ENCODE results near the gene OVCH1.

DNA sequence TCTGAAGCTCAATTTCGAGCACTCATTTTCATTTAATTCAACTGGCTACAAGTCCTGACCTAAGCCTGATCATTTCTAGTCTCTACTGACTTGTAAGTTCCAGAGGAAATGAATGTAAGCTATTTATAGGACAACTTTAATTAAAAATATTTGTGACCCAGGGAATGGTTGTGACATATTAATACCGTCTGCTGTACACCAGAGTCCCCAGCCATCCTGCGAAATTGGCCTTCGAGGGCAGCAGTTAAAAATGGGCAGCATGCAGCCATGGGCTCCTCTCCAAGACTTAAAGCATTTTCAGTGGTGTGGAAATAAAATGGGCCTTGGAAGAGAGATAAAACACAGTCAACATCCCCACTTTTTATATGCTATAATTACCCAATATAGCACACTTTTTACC is 30.7 kb upstream of the OVCH1 start:
- TF ChIP-seq POLR2A (IDR thresholded peaks at IDR 0.05) (no peak), POLR2AphosphoS5 (IDR thresholded peaks at IDR 0.05) (peak in 1 of 3 donors; percentile 27)
- TF ChIP-seq, protein P1, sequence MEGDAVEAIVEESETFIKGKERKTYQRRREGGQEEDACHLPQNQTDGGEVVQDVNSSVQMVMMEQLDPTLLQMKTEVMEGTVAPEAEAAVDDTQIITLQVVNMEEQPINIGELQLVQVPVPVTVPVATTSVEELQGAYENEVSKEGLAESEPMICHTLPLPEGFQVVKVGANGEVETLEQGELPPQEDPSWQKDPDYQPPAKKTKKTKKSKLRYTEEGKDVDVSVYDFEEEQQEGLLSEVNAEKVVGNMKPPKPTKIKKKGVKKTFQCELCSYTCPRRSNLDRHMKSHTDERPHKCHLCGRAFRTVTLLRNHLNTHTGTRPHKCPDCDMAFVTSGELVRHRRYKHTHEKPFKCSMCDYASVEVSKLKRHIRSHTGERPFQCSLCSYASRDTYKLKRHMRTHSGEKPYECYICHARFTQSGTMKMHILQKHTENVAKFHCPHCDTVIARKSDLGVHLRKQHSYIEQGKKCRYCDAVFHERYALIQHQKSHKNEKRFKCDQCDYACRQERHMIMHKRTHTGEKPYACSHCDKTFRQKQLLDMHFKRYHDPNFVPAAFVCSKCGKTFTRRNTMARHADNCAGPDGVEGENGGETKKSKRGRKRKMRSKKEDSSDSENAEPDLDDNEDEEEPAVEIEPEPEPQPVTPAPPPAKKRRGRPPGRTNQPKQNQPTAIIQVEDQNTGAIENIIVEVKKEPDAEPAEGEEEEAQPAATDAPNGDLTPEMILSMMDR (IDR thresholded peaks at IDR 0.05 in 8 of 11, conservative IDR thresholded peaks at IDR 0.05 in 3 of 11) = no peak

All from spleen (tissue), 7 donors.